ENCODE data around the gene NFE2L3.

- no peak for TF ChIP-seq CTCF (conservative IDR thresholded peaks at IDR 0.05 in 1 of 2, IDR thresholded peaks at IDR 0.05 in 1 of 2; ENCODE audit: extremely low read depth in 1 of 2, insufficient read depth in 1 of 2, low read depth in 1 of 2, low read length in 2 of 2)
- no peak for TF ChIP-seq EZH2 (IDR thresholded peaks at IDR 0.05; ENCODE audit: borderline replicate concordance, low read length)
These were observed 1.3 kb downstream of the NFE2L3 start for GRCh38 chr7:26153241-26153822.

All from mammary epithelial cell (primary cell).